T follicular helper cell (primary cell): ENCODE data around the gene SNAPC5.

Experiments used
- DNase-seq: peaks from one replicate; pipeline ENCODE4 v3.0.0-alpha.2; 2020; ENCODE audit warnings: low read depth

The SNAPC5 gene

GRCh38 chr15:66456211-66456610, 41.4 kb downstream of the SNAPC5 start:
- DNase-seq = no peak

GRCh38 chr15:66454143-66454542, 43.4 kb downstream of the SNAPC5 start:
- no peak for DNase-seq

- no peak for DNase-seq
These were observed 44.5 kb downstream of the SNAPC5 start for GRCh38 chr15:66452971-66453580.

- DNase-seq = no peak
These were observed 45.1 kb downstream of the SNAPC5 start for GRCh38 chr15:66452420-66452819.
